H1 (cell line): ENCODE results near the gene IL36A. TPM values are rescaled to one million over a fixed set of nuclear protein-coding genes. Genes with fewer than 3 reads are reported as not detected.

Experiments used
- CTCF ChIA-PET: fragments of 300-600 bp; sonication (Branson Sonifier 250); formaldehyde crosslinking; loops from one replicate; lab custom pipeline; 2021; ENCODE audit not compliant: partially characterized antibody; lab: Charles Lee
- POLR2A ChIA-PET: fragments of 300-600 bp; sonication (Branson Sonifier 250); formaldehyde crosslinking; loops from one replicate; lab custom pipeline; 2021; ENCODE audit warnings: inconsistent platforms; ENCODE audit not compliant: partially characterized antibody; lab: Charles Lee
- DNase-seq, 2 experiments: peaks; one replicate each; pipeline versions ENCODE4 v3.0.0 to v3.0.0-alpha.2; 2010 to 2022; ENCODE audit warnings: low spot score in 2 of 2, low read depth in 1 of 2, mixed read lengths in 1 of 2
- FAIRE-seq: peaks from 2 replicates; lab custom pipeline; 2011; peaks lifted over from hg19 to GRCh38; lab: Jason Lieb, UNC
- H2AFZ ChIP-seq: 2 replicates; pipeline ENCODE4 v1.8.1; 2012; ENCODE audit warnings: low read length, inconsistent platforms
- H2AK5ac ChIP-seq: 2 replicates; pipeline ENCODE4 v1.6.1; 2013; ENCODE audit warnings: low read depth, low read length
- H2BK120ac ChIP-seq: replicated peaks from 2 replicates; pipeline ENCODE3; 2013; ENCODE audit warnings: low read depth, low read length, inconsistent platforms
- H2BK12ac ChIP-seq: 2 replicates; pipeline ENCODE4 v1.6.1; 2013; ENCODE audit warnings: low read depth, low read length
- H2BK15ac ChIP-seq: 2 replicates; pipeline ENCODE4 v1.6.1; 2013; ENCODE audit warnings: low read length
- H2BK20ac ChIP-seq: 2 replicates; pipeline ENCODE4 v1.6.1; 2013; ENCODE audit warnings: low read length
- H2BK5ac ChIP-seq: 2 replicates; pipeline ENCODE4 v1.6.1; 2013; ENCODE audit warnings: low read depth, low read length
- H3K14ac ChIP-seq: 2 replicates; pipeline ENCODE4 v1.6.1; 2013; ENCODE audit warnings: inconsistent platforms; ENCODE audit not compliant: insufficient read length
- H3K18ac ChIP-seq: 2 replicates; pipeline ENCODE4 v1.6.1; 2013; ENCODE audit warnings: low read length; ENCODE audit errors: extremely low read depth
- H3K23ac ChIP-seq: 2 replicates; pipeline ENCODE4 v1.6.1; 2013; ENCODE audit warnings: inconsistent platforms; ENCODE audit not compliant: insufficient read length
- H3K23me2 ChIP-seq: 2 replicates; pipeline ENCODE4 v1.6.1; 2013; ENCODE audit warnings: low read depth, low read length
- H3K27ac ChIP-seq: 2 replicates; pipeline ENCODE4 v1.6.1; 2011; ENCODE audit warnings: low read depth, low read length, inconsistent platforms
- H3K27me3 ChIP-seq, 4 experiments: replicated peaks in 1 of 4; 1 replicate in 1 of 4; 2 replicates in 3 of 4; pipeline versions ENCODE4 v1.6.1 to v1.8.1; 2011 to 2013; ENCODE audit warnings: low read length in 3 of 4, mild to moderate bottlenecking in 3 of 4, inconsistent platforms in 2 of 4, mixed read lengths in 2 of 4, moderate library complexity in 1 of 4; ENCODE audit not compliant: control insufficient read depth in 3 of 4, insufficient read depth in 3 of 4; ENCODE audit errors: extremely low read depth in 1 of 4
- H3K36me3 ChIP-seq, 4 experiments: 2 replicates each; pipeline versions ENCODE4 v1.6.1 to v1.8.1; 2011 to 2013; ENCODE audit warnings: mild to moderate bottlenecking in 4 of 4, low read length in 3 of 4, moderate library complexity in 2 of 4, control low read depth in 1 of 4, inconsistent platforms in 1 of 4; ENCODE audit not compliant: insufficient read depth in 4 of 4, control insufficient read depth in 2 of 4
- H3K4ac ChIP-seq: replicated peaks from 2 replicates; pipeline ENCODE3; 2013; ENCODE audit warnings: low read length, low read depth, mixed read lengths, inconsistent platforms; ENCODE audit not compliant: insufficient read length
- H3K4me1 ChIP-seq, 4 experiments: replicated peaks in 1 of 4; 1 replicate in 1 of 4; 2 replicates in 3 of 4; pipeline versions ENCODE4 v1.6.1 to v1.8.1; 2011 to 2013; ENCODE audit warnings: low read length in 3 of 4, inconsistent platforms in 2 of 4, mixed read lengths in 1 of 4; ENCODE audit not compliant: insufficient read depth in 4 of 4, control insufficient read depth in 3 of 4
- H3K4me2 ChIP-seq, 2 experiments: 2 replicates each; pipeline versions ENCODE4 v1.6.1 to v1.8.1; 2011 to 2013; ENCODE audit warnings: low read depth in 2 of 2, low read length in 2 of 2, control low read depth in 1 of 2, inconsistent platforms in 1 of 2, mild to moderate bottlenecking in 1 of 2; ENCODE audit not compliant: insufficient read depth in 1 of 2
- H3K4me3 ChIP-seq, 4 experiments: fragments of 200-600, 300-600 bp in 1 of 4; sonication (generic), shearing (Covaris generic), sonication (Bioruptor Twin) in 1 of 4; 2 replicates each; pipeline versions ENCODE4 v1.5.1 to v1.8.1; 2011 to 2016; ENCODE audit warnings: low read length in 4 of 4, low read depth in 3 of 4, control low read depth in 2 of 4, inconsistent platforms in 2 of 4, mild to moderate bottlenecking in 2 of 4, mixed read lengths in 1 of 4, moderate library complexity in 1 of 4; ENCODE audit not compliant: insufficient read depth in 2 of 4; ENCODE audit errors: extremely low read depth in 1 of 4
- H3K56ac ChIP-seq: replicated peaks from 2 replicates; pipeline ENCODE3; 2013; ENCODE audit warnings: low read depth, mild to moderate bottlenecking, mixed read lengths, low read length, inconsistent platforms; ENCODE audit not compliant: insufficient read length
- H3K79me1 ChIP-seq: 2 replicates; pipeline ENCODE4 v1.6.1; 2013; ENCODE audit warnings: low read depth, low read length, control low read depth
- H3K79me2 ChIP-seq, 2 experiments: 2 replicates each; pipeline versions ENCODE4 v1.6.1 to v1.8.1; 2012 to 2013; ENCODE audit warnings: low read length in 2 of 2, mild to moderate bottlenecking in 2 of 2, inconsistent platforms in 1 of 2; ENCODE audit not compliant: insufficient read depth in 2 of 2, control insufficient read depth in 1 of 2
- H3K9ac ChIP-seq, 4 experiments: replicated peaks in 1 of 4; 1 replicate in 1 of 4; 2 replicates in 3 of 4; pipeline versions ENCODE4 v1.6.1 to v1.8.1; 2011 to 2013; ENCODE audit warnings: low read depth in 3 of 4, low read length in 3 of 4, control low read depth in 2 of 4, mild to moderate bottlenecking in 2 of 4, moderate library complexity in 2 of 4, inconsistent platforms in 1 of 4; ENCODE audit errors: extremely low read depth in 1 of 4
- H3K9me3 ChIP-seq, 2 experiments: 2 replicates each; pipeline versions ENCODE4 v1.6.1 to v1.8.1; 2012 to 2013; ENCODE audit warnings: mild to moderate bottlenecking in 2 of 2, moderate library complexity in 2 of 2, control low read depth in 1 of 2, inconsistent platforms in 1 of 2, low read depth in 1 of 2, low read length in 1 of 2, mixed read lengths in 1 of 2; ENCODE audit not compliant: insufficient read depth in 2 of 2
- H4K20me1 ChIP-seq, 2 experiments: replicated peaks in 1 of 2; 2 replicates each; pipeline versions ENCODE3 to v1.8.1; 2011 to 2013; ENCODE audit warnings: inconsistent platforms in 2 of 2, low read length in 2 of 2, mild to moderate bottlenecking in 1 of 2; ENCODE audit not compliant: insufficient read depth in 2 of 2, control insufficient read depth in 1 of 2
- H4K5ac ChIP-seq: 2 replicates; pipeline ENCODE4 v1.6.1; 2013; ENCODE audit warnings: low read length, low read depth, mixed read lengths, inconsistent platforms; ENCODE audit not compliant: insufficient read length
- H4K8ac ChIP-seq: 2 replicates; pipeline ENCODE4 v1.8.0; 2013; ENCODE audit warnings: mild to moderate bottlenecking, moderate library complexity, low read length, inconsistent platforms; ENCODE audit not compliant: insufficient read depth; ENCODE audit errors: extremely low read depth
- H4K91ac ChIP-seq: replicated peaks from 2 replicates; pipeline ENCODE3; 2013; ENCODE audit warnings: low read length, mixed read lengths, inconsistent platforms; ENCODE audit not compliant: insufficient read length
- CBX8 ChIP-seq: fragments of 300-800, 300-1000 bp; sonication (generic); IDR thresholded peaks from 2 replicates; pipeline ENCODE4 v1.7.1; 2016; ENCODE audit warnings: low read depth, low read length, borderline replicate concordance
- CEBPB ChIP-seq: IDR thresholded peaks from 2 replicates; pipeline ENCODE4 v1.6.1; 2012; ENCODE audit warnings: low read depth, low read length
- CHD1 ChIP-seq: IDR thresholded peaks from 2 replicates; pipeline ENCODE4 v1.6.1; 2012; ENCODE audit warnings: low read depth, low read length, improper control_type of control experiment
- EP300 ChIP-seq, 2 experiments: IDR thresholded peaks; 1 replicate in 1 of 2; 2 replicates in 1 of 2; pipeline ENCODE4 v1.6.1; 2011 to 2012; ENCODE audit warnings: low read depth in 2 of 2, low read length in 2 of 2, mild to moderate bottlenecking in 2 of 2, borderline replicate concordance in 1 of 2, inconsistent platforms in 1 of 2, moderate library complexity in 1 of 2
- EZH2 ChIP-seq: fragments of 200-600 bp; sonication (generic); IDR thresholded peaks from 2 replicates; pipeline ENCODE4 v1.7.1; 2012; ENCODE audit warnings: low read depth, mild to moderate bottlenecking, moderate library complexity, low read length, inconsistent platforms; ENCODE audit not compliant: severe bottlenecking
- GABPA ChIP-seq: IDR thresholded peaks from 2 replicates; pipeline ENCODE4 v1.6.1; 2011; ENCODE audit warnings: mild to moderate bottlenecking, low read length, moderate library complexity, borderline replicate concordance; ENCODE audit not compliant: insufficient read depth
- GTF2F1 ChIP-seq: IDR thresholded peaks from 2 replicates; pipeline ENCODE4 v1.6.1; 2012; ENCODE audit warnings: low read depth, low read length, improper control_type of control experiment, borderline replicate concordance
- RNF2 ChIP-seq: fragments of 200-900, 300-1000 bp; sonication (generic); IDR thresholded peaks from 2 replicates; pipeline ENCODE4 v1.7.1; 2016; ENCODE audit warnings: borderline replicate concordance, low read depth, mild to moderate bottlenecking, antibody characterized with exemption, low read length; ENCODE audit not compliant: poor library complexity, severe bottlenecking; ENCODE audit errors: missing control alignments
- SIN3A ChIP-seq, 2 experiments: IDR thresholded peaks in 1 of 2; conservative IDR thresholded peaks in 1 of 2; 2 replicates each; pipeline ENCODE4 v1.6.1; 2011 to 2012; ENCODE audit warnings: low read length in 2 of 2, improper control_type of control experiment in 1 of 2, low read depth in 1 of 2, mild to moderate bottlenecking in 1 of 2
- SP4 ChIP-seq: IDR thresholded peaks from 2 replicates; pipeline ENCODE4 v1.6.1; 2012; ENCODE audit warnings: low read length, inconsistent platforms
- WGBS, 2 experiments: shearing (Covaris generic) in 1 of 2; methylation state at CpG; one replicate each; pipeline versions ENCODE4 v1.1.6 to v1.1.7; 2013 to 2015; ENCODE audit warnings: low lambda C conversion rate in 2 of 2, mixed read lengths in 2 of 2, inconsistent platforms in 1 of 2, low coverage in 1 of 2, missing lambda C conversion rate in 1 of 2; ENCODE audit not compliant: insufficient replicate concordance in 2 of 2, insufficient coverage in 1 of 2, insufficient read length in 1 of 2; ENCODE audit errors: extremely low coverage in 1 of 2, missing lambda C conversion rate in 1 of 2; 5-methylcytosine and 5-hydroxymethylcytosine counted together
- polyA plus RNA-seq, 7 experiments: library from polyadenylated mRNA; depleted of rRNA in 3 of 7; stranded (reverse) in 5 of 7; unstranded in 2 of 7; fragments of >200 nt in 5 of 7; fragments of 200-250 nt in 2 of 7; gene quantifications; 1 replicate in 5 of 7; 2 replicates in 1 of 7; 4 replicates in 1 of 7; pipeline versions ENCODE4 v1.2.1 to v1.2.3, GENCODE V29; 2011 to 2013; ENCODE audit warnings: missing spikeins in 2 of 7, mixed read lengths in 2 of 7
- total RNA-seq: library from RNA; stranded (reverse); fragmentation: NEBNext Ultra II Directional; extraction: Animal tissue kit (Norgen Biotek cat#: 25700); gene quantifications from 2 replicates; pipeline ENCODE4 v1.2.1, GENCODE V29; 2021
- TF ChIP-seq, protein P1 (sequence below): IDR thresholded peaks from 2 replicates; pipeline ENCODE4 v1.6.1; 2011; ENCODE audit warnings: low read depth, mild to moderate bottlenecking, low read length; ENCODE audit not compliant: insufficient read depth
- TF ChIP-seq, protein P2 (sequence below): IDR thresholded peaks from 2 replicates; pipeline ENCODE4 v1.6.1; 2011; ENCODE audit warnings: low read length, improper control_type of control experiment

The IL36A gene
- total and polyA plus RNA-seq, 2 of the 8 experiments (the other 6 are each of a cell fraction or from before 2014, with no cell fraction given): not detected

DNA sequence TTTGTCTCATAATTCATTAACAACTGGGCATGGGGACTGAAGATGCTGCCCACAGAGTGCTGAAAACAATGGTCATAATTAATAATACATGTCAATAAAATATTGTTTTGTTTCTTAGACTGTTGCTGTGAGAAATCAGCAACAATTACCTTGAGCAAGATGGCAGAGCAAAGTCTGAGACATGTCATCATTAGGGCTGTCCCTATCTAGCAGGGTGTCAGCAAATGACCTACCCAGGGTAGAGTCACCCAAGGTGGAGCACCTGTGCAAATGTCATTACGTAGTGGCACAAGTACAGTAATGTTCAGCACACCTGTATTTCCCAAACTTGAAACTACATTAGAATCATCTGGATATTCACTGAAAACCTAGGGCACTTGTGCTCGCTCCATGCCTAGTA, 10.6 kb upstream of the IL36A start:
- CTCF ChIA-PET: no interaction called here
- TF ChIP-seq SIN3A (conservative IDR thresholded peaks at IDR 0.05 in 1 of 2, IDR thresholded peaks at IDR 0.05 in 1 of 2; ENCODE audit: low read depth in 1 of 2, low read length in 2 of 2) (no peak), CEBPB (no peak), CBX8 (no peak), SP4 (no peak), GABPA (no peak), CHD1 (no peak), RNF2 (no peak), GTF2F1 (no peak), EP300 (IDR thresholded peaks at IDR 0.05; ENCODE audit: borderline replicate concordance in 1 of 2, low read depth in 2 of 2, low read length in 2 of 2) (no peak), EZH2 (no peak)
- TF ChIP-seq, protein P1, sequence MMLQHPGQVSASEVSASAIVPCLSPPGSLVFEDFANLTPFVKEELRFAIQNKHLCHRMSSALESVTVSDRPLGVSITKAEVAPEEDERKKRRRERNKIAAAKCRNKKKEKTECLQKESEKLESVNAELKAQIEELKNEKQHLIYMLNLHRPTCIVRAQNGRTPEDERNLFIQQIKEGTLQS: no peak
- TF ChIP-seq, protein P2, sequence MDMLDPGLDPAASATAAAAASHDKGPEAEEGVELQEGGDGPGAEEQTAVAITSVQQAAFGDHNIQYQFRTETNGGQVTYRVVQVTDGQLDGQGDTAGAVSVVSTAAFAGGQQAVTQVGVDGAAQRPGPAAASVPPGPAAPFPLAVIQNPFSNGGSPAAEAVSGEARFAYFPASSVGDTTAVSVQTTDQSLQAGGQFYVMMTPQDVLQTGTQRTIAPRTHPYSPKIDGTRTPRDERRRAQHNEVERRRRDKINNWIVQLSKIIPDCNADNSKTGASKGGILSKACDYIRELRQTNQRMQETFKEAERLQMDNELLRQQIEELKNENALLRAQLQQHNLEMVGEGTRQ: no peak

More for the DNA sequence above, 10.6 kb upstream of the IL36A start:
- Histone ChIP-seq H3K4me2 (no peak overlapping the region), H3K14ac (no peak overlapping the region), H2BK12ac (no peak overlapping the region), H2BK5ac (no peak overlapping the region), H3K36me3 (no peaks in the 10 kb centered on the region), H4K20me1 (no peaks in the 10 kb centered on the region), H3K9ac (no peak overlapping the region), H3K23me2 (no peaks in the 10 kb centered on the region), H3K79me1 (no peaks in the 10 kb centered on the region), H3K4ac (no peak overlapping the region), H2BK20ac (no peak overlapping the region), H3K18ac (no peak overlapping the region), H3K4me1 (no peaks in the 10 kb centered on the region), H3K79me2 (no peaks in the 10 kb centered on the region), H3K27me3 (no peaks in the 10 kb centered on the region), H4K5ac (no peak overlapping the region), H2BK120ac (no peak overlapping the region), H2AFZ (no peak overlapping the region), H2BK15ac (no peak overlapping the region), H3K9me3 (peaks cover 4 to 12% of the 10 kb centered on the region in 2 experiments; a peak in 1 of 4 replicates), H3K27ac (no peak overlapping the region), H4K91ac (no peak overlapping the region), H4K8ac (no peak overlapping the region), H3K56ac (no peak overlapping the region), H3K23ac (no peak overlapping the region), H3K4me3 (no peak overlapping the region), H2AK5ac (no peak overlapping the region)
- no peak for FAIRE-seq
- POLR2A ChIA-PET: no interaction called here
- 92% methylated on average over 2 of the region's 2 CpGs; no CpG with 5 or more reads in 1 of the 2 experiments for WGBS, 2 experiments
- DNase-seq: no peak
